ENCODE results near the gene OR2W1.

Gene OR2W1

DNA sequence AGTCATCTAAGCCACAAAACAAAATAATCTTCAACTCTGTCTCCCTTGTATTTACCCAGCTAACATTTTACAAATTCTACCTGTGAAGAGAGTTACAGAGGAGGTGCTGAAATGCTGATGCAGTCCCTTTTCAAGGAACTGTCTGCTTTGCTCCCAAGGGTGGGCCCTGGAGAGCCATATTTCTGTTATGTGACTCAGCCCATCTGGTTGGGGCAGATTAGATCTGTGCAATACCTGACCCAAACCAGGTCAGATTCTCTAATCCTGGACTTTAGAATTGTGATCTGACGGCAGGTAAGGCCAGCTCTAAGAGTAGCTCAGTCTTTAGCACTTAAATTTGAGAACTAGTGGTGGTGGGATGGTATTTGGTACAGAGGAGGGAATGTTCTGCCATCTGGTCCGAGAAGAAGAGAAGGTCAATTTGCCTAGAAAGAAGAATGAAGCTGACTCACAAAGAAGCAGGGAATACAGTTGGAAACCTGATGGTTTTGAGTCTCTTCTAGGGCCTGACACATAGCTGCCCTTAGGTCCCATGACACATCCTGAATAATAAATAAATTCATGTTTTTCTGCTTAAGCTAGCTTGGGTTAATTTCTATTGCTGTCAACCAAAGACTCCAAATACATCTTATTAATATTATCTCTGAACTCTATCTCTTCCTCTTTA lies 48.0 kb downstream of the OR2W1 start:
- no peak for DNase-seq

DNA sequence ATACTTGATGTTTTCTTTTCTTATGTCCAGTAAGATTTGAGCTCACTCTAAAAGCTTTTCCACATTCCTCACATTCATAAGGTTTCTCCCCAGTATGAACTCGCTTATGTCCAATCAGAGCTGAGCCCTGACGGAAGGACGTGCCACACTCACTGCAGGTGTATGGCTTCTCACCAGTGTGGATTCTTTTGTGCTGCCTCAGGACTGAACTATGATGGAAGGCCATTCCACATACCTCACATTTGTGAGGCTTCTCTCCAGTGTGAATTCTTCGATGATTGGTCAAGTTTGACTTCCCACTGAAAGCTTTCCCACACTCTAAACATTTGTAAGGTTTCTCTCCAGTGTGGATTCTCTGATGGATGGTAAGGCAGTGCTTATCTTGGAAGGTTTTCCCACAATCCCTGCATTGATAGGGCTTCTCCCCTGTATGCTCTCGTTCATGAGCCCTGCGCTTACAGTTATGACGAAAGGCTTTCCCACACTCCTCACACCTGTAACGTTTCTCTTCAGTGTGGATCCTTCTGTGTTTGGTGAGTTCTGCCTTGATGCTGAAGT lies 49.8 kb downstream of the OR2W1 start:
- no peak for DNase-seq

All from SW 1271 (cell line).